CD4-positive, alpha-beta T cell treated with Interleukin-15 for 4 hours (primary cell): ENCODE data around the gene FBRSL1.
A peak's percentile ranks its signal among the peaks of the same experiment; 100 is the strongest.

Source experiments
- DNase-seq: peaks from one replicate; pipeline ENCODE4 v3.0.0-alpha.2; 2020; ENCODE audit warnings: low spot score

FBRSL1 gene

DNA sequence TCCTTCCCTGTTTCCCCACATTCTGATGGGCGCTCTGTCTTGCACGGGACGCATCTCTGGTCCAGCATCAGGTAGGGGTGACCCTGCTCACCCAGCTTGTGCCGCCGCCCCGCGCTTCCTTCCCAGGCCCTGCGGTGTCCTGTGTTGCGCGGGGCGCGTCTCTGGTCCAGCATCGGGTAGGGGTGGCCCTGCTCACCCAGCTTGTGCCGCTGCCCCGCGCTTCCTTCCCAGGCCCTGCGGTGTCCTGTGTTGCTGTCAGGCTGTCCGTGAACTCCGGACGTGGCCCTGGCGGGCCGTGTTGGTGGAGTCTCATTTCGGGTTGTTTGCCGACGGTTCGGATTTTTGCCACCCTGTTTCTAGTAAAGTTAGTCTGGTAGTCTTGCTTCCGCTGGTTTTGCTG lies 6.8 kb downstream of the FBRSL1 start:
- DNase-seq: no peak

DNA sequence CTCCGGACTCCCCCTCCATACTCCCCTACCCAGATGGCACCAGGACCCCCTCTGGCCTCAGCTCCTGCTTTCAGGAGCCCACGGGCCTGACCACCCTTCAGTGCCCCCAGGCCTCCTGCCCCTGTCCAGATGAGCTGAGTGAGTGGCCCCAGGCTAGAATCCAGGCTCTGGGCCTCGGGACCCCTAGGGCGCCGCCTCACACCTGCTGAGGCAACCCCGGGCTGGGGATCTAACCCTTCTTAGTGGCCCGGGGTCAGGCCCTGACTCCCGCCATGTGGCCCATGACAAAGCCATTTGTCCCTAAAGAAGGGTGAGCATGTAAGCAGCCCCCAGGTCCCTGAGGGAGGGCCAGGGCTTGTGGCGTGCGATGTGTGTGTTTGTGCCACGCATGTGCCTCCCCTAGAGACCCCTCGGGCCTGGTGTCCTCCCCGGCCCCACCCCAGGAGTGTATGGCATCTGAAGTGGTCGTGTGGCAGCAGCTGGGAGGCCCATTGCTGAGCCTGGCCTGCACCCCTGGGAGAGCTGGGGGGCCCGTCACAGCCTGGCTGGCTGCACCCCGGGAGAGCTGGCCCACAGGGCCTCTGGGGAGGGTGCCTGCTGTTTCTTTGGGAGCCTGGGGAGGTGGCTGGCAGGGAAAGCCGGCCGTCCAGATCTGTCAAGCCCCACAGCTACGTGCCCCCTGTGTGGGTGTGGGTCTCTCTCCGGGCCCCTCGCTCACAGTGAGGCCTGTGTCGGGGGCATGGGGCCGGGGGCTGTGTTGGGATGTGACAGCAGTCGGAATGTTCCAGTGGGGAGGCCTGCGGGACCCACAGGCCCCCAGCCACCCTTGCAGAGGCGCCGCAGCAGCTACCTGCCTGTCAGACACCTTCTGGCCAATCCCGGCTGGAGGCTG lies 7.8 kb downstream of the FBRSL1 start:
- DNase-seq: no peak

DNA sequence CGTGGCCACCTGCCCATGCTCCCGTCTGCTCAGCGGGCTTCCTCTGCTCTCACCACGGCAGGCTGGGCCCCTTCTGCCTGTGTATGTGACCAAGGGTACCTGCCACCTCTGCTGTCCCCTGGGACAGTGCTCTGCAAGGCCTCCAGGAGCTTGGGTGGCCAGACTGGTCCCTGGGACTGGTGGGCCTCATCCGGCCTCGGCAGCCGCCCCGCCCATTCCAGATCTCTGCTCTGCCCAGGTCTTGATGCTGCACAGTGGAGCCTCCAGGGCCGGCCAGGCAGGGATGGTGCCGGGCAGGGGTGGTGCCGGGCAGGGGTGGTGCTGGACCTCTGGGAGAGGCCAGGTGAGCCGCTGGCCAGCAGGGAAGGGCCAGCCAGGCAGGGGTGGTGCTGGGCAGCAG lies 9.0 kb downstream of the FBRSL1 start:
- no peak for DNase-seq

DNA sequence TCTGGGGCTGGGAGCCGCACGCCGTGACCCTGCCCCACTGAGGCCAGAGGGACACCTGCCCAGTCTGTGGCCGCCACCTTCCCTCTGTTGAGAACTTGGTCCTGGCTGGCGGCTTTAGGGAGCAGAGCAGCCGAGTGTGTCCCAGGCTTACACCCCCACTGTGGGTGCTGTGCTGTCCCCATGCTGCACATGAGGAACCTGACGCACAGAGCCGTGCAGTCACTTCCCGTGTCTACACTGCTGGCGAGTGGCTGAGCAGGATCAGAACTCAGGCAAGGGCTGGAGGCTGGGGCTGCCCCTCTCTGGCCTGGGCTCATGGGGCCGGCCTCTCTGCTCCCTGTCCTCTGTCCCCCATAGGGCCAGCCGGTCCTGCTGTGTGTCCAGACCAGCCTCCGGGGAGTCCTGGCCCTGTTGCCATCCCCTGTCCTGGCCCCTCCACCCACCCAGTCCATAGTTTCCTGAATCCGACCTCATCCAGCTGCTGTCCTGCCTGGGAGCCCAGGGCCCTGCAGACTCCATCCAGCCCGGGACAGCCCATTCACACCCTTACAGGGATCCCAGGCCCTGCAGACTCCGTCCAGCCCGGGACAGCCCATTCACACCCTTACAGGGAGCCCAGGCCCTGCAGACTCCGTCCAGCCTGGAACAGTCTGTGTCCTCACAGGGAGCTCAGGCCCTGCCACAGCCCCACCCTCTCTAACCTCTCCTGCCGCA lies 10.3 kb downstream of the FBRSL1 start:
- DNase-seq: no peak

DNA sequence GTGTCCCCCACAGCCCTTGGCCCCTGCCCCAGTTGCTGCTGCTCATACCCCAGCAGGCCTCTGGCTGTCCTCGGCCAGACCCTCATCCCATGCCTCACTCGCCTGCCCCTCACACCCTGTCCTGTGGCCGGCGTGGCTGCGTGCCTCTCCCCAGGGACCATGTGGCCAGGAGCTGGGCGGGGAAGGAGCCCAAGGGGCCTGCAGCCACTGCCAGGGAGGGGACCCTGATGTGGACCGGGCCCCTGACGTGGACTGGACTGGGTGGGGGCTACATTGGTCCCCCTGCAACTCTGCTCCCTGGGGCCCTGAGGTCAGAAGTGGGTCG lies 10.9 kb downstream of the FBRSL1 start:
- no peak for DNase-seq

DNA sequence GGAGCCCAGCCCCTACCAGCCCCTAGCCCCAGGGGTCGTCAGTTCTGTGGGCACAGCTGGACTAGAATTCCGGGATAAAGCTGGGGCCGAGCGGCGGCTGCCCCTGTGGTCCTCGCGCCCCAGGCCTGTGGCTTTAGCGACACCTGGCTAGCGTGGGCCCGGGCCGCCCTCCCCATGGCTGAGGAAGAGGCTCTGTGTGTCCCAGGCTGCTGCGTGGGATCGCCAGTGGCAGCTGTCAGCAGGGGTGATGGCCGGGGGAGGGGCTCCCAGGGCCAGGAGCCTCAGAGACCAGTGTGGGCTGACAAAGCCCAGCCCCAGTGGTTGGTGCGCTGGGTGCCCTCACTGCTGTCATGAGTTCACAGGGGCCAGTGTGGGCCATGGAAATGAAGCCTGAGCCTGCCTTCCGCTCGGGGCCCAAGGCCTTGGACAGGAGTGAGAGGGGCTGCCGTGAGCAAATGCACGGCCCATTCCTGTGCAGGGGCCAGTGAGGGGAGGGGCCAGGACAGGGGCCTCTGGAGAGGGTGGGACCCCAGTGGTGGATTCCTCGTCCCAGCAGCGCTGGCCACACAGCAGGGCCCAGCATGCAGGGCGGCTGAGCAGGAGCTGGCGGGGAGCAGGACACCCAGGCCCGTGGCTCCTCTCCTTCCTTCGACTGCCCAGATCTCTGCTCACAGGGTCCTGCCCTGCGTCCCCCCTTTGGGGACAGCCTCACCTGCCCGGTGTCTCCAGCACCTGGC lies 11.4 kb downstream of the FBRSL1 start:
- no peak for DNase-seq

DNA sequence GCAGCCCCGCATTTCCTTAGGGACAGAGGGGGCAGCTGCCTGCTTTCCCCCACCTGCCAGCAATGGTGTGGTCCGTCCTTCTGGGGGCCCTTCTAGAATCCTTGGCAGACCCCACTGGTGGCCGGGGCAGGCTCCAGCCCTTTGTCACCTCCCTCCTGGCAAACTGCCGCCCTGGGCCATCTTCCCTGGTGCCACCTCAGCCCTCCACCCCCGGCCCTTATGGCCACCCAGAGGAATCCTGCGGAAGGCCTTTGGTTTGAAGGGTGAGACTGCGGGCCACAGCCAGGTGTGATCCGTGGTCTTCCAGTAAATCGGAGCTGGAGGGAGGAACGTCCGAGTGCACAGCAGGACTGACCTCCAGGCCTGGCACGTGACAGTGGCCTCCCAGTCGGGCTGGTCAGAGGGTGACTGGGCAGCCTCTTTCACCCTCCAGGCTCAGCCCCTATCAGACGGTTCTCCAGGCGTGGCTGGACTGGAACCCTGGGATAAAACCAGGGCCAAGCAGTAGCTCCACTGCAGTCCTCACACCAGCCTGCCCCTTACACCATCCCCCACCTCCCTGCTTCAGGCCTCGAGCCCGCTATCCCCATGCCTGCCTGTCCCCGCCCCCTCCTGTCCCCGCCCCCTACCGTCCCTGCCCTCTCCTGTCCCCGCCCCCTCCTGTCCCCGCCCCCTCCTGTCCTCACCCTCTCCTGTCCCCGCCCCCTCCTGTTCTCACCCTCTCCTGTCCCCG lies 12.4 kb downstream of the FBRSL1 start:
- no peak for DNase-seq

DNA sequence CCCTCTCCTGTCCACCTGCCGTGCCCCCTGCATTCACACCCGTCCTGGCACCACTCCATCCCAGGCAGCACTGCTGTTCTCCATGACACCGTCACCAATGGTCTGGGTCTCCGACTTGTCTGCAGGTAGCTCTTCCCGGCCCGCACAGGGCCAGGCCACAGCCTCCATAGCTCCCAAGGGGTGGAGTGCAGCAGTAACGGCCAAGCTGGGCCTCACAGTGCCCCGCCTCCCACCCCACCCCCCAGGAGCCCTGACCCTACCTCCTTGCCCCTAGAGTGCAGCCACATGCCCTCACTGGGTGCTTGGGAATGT lies 12.9 kb downstream of the FBRSL1 start:
- DNase-seq: no peak

DNA sequence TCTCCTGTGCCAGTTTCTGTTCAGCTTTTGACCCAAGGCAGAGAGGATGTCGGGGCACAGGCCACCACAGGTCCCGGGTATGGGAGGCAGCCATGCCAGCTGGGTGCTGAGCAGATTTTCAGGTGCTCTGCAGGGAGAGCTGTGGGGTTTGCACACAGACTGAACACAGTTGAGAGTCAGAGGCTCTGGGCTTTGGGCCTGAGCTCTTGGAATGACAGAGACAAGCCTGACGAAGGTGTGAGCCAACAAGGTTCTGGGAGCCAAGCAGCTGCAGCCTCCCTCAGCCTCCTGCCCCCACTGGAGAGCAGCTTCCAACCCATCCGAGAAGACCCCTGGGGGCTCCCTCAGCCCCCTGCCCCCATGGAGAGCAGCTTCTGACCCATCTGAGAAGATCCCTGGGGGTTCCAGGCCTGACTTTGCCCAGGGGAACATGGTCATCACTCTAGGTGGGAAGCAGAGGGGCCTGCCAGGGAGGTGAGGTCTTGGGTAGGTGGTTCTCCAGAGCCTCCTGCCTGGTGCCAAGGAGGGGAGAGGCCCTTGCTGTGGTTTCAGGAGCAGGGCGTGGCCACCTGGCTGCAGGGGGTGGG lies 13.8 kb downstream of the FBRSL1 start:
- no peak for DNase-seq

DNA sequence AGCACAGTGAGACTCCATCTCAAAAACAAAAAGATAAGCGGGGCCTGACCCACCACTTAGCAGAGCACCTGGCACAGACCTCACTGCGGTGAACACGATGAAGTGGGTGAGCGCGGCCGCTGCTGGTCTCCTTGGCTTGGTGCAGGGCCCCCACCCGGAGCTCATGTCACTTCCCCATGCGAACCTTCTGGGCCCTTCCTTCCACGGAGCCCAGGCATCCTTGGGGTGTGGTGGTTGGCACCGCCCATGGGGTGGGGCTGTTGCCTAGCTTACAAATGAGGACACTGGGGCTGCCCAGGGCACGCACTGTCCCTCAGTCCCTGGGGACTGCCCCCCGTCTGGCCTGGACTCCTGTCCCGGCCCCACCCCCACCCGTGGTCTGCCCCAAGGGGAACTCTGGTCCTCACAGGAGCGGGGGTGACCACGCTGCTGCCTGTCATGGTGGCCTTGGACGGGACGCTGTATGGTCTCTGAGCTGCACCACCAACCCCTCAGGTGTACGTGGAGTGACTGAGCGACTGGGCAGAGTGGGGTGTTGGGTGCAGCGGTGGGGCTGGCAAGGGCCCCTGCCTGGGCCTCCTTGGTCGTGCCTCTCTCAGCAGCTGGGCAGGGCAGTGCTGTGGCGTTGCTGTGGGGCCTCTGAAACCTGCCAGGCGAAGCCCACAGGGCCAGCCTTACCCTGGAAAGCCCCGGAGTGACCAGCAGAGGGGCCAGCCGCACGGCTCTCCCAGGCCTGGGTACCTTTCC lies 15.3 kb downstream of the FBRSL1 start:
- DNase-seq: no peak

DNA sequence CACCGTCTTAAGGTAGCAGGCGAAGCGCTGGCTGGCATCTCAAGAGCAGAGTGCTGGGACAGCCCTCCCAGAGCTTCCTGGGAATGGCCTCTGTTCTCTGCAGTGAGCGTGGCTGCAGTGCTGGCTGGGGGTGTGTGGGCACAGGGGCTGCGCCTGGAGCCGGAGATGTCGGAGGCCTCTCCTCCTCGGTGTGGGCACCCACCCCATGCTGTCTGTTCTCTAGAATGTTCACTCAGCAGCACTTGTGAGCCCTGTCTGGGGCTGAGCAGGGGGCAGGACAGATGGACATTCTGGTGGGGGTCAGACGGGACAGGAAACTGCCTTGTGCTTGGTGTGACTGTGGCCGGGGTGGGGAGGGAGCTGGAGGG lies 15.9 kb downstream of the FBRSL1 start:
- DNase-seq: no peak

DNA sequence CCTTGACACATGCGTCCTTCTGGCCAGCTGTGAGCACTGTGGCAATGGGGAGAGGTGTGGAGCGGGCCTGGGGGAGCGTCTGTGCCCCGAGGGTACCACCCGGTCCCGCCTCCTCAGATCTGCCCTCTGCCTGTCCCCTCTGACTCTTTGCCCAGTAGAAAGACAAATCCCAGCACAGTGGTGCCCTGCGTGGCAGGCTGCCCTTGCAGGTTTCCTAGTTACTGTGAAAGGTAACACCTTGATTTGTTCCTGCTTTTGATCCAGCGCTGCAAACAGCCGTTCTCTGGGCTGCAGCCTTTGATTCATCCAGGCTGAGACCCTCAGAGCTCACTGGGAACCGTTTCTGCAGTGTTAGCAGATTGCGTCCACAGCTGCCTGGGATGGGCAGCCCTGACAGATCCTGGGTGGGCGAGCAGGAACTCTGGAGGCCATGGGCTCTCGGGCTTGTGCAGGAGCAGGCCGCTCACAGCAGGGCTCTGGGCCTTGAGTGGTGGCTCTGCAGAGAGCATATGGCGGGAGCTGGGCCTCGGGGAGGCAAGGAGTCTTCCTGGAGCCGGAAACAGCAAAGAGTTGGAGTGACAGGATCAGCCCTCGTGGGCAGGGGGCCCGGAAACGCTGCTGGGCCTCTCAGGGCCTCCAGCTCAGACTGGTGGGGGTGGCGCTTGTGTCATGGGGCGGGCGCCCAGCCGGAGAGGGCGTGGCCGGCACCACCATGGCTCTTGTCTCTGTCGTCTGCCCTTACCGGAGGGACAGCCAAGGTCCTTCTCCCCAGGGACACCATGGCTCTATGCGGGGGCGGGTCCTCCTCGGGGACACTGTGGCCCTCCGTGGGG lies 16.6 kb downstream of the FBRSL1 start:
- DNase-seq: peak; percentile 37

DNA sequence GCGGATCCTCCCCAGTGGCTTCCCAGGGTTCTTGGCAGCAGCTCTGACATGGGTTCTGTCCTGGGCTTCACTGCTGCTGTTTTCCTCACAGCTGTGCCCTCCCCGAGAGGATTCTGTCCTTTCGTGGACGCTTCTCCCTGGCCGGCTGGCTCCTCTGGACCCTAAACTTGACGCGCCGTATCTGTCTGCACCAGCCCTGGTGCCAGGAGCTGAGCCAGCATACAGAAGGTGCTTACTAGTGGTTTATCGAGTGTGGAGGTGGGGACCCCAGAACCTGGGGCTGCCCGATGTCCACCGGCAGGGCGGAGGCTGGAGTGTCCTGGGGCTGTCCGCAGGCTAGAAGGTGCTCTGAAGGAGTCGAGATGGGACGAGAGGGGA lies 17.2 kb downstream of the FBRSL1 start:
- DNase-seq: no peak

DNA sequence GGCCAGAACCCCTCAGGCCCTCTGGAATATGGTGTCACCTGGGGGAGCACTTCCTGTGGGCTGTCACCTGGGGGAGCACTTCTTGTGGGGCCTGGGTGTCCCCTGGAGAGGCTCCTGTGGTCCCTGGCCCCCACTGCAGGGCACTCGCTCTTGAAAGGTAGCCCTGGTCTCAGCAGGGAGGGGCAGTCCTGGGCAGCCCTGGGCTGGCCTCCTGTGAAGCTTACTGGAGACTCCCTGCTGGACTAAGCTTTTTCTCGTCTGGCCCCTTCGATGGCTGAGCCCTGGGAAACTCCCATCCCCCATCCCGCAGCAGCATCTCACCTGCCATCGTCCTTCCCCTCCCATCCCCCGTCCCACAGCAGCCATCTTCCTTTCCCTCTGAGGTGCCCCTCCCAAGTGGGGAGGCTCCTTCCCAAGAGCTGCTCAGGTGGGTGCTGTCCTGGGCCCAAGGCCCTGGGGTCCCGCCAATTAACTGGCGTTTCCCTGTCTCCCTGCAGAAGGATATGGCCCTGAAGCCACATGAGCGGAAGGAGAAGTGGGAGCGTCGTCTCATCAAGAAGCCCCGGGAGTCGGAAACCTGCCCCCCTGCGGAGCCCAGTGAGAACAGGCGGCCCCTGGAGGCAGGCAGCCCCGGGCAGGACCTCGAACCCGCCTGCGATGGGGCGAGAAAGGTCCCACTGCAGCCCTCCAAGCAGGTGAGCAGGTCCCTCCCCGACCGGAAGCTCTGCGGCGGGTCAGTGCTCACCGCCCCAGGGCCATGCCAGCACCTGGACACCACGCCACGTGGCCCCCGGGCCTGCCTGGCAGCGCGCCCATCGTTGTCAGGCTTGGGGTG lies 17.9 kb downstream of the FBRSL1 start:
- DNase-seq: no peak

DNA sequence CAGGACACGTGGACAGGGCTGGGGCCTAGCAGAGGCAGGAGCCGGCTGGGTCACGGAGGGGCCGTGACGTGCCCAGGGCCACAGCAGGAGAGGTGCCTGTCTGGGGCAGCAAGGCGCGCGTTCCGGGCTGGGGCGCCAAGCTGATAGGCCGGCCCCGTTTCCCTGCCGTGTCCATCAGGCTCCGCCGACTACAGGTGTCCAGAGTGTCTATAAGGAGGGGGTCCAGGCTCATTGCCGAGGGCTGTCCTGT lies 18.5 kb downstream of the FBRSL1 start:
- DNase-seq: no peak

DNA sequence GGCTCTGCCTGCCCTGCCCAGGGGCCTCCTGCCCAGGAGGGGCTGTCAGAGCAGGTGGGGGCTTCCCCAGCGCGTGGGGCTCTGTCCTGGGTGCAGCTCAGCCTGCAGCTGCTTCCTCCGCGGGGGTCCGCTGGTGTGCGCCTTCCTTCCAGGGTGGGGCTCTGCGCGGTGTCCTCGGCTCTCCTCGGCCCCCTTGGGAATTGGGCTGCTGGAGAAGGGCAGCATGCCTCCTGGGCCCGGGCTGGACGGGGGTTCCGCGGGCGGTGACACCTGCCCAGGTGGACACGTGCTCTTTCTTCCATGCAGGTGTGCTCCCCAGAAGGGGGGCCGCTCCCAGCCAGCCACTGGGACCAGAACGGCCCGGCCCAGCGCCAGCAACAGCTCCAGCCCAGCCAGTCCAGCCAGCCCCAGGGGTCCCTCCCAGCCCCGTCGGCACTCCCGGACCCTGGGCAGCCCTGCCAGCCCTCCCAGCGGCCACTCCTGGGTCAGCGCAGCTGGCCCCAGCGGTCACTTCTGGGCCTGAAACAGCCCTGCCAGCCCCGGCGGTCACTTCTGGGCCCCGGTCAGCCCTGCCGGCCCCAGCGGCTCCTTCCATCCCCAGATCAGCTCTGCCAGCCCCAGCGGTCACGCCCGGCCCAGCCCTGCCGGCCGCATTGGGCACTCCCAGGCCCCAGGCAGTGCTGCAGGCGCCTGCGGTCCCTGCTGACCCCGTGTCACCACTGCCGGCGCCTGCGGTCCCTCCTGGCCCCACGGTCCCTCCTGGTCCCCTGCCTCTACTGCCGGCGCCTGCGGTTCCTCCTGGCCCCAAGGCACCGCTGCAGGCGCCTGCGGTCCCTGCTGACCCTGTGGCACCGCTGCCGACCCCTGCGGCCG lies 19.1 kb downstream of the FBRSL1 start:
- DNase-seq: no peak

DNA sequence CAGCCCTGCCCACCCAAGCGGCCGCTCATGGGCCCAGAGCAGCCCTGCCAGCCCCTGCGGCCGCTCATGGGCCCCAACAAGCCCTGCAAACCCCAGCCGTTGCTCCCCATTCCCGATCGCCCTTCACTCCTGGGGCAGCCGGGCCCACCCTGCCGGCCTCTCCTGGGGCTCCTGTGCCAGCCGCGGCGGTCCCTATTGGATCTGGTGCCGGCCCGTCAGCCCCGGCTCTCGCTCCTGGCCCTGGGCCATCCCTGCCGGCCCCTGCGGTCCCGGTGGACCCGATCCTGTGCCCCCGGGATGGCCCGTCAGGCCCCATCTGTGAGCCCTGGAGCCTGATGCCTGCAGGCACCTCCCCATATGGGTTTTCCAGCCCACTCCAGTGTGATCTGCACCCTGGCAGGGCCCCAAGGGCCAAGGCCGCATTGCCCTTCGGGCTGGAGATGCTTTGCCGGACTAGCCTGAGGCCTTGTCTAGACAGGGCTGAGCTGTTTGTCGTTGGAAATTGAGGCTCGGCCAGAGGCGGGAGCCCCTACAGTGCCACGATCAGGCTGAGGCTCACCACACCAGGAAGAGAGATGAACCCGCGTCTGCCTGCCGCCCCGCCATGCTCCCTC lies 20.3 kb downstream of the FBRSL1 start:
- no peak for DNase-seq

DNA sequence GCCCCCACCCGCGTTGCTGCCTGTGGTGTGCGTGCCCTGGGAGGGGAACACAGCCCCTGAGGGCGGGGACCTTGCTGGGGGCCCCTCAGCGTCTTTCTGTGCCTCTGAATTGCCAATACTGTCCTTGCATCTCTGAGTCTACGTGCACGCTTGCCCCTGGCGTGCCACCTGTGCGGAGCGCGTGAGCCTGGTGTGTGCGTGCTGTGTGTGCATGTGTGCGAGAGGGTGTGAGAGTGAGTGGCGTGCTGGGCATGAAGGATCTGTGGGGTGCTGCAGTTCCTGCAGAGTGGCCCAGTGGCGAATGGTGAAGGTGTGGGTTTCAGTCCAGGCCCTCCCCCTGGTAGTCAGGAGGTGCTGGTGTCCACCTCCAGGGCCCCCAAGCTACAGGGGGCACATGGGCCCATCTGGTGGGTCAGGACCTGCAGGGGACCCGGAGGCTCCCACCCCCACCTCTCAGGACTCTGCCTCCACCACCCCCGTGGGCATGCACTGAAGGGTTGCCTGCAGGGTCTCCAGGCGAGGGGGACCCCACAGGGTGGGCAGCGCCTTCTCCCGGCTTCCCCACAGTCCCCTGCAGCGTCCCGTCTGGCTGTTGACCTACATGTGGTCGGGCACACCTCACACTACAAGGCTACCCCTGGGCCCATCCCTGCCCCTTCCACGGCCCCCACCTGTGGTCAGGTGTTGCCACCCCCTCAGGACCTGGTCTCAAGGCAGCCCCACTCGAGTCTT lies 21.0 kb downstream of the FBRSL1 start:
- DNase-seq: no peak
